ENCODE data around the gene MAST4.

Gene MAST4

DNA sequence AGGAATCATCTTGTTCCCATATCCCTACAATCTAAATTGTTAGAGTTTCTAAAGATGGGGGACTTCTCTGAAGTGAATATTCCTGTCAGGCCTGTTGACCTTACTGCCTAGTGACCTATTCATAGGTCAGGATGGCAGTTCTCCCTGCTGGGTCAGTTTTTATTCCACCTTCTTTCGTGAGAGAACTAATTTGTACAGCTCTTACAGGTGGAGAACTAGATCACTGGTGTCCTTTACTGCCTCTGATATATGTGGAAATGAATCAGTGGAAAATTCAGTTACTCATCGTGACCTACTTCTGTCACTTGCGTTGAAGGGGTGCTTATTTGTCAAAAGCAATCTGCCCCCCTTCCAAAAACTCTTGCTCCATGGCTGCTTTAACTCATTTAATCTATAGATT, 435.5 kb downstream of the MAST4 start:
- Histone ChIP-seq H3K36me3 (ENCODE audit: low read depth) (no peaks in the 10 kb centered on the region), H3K27ac (ENCODE audit: poor library complexity, severe bottlenecking) (no peak overlapping the region), H3K4me1 (ENCODE audit: insufficient read depth, poor library complexity, severe bottlenecking) (peaks cover 12% of the 10 kb centered on the region), H3K9me3 (ENCODE audit: severe bottlenecking) (peaks cover 3% of the 10 kb centered on the region), H3K27me3 (ENCODE audit: insufficient read depth, poor library complexity, severe bottlenecking) (no peaks in the 10 kb centered on the region), H3K4me3 (ENCODE audit: severe bottlenecking) (no peak overlapping the region)
- ATAC-seq (ENCODE audit: low read depth): no peak
- no peak for DNase-seq (ENCODE audit: low spot score)
- TF ChIP-seq, protein P1, sequence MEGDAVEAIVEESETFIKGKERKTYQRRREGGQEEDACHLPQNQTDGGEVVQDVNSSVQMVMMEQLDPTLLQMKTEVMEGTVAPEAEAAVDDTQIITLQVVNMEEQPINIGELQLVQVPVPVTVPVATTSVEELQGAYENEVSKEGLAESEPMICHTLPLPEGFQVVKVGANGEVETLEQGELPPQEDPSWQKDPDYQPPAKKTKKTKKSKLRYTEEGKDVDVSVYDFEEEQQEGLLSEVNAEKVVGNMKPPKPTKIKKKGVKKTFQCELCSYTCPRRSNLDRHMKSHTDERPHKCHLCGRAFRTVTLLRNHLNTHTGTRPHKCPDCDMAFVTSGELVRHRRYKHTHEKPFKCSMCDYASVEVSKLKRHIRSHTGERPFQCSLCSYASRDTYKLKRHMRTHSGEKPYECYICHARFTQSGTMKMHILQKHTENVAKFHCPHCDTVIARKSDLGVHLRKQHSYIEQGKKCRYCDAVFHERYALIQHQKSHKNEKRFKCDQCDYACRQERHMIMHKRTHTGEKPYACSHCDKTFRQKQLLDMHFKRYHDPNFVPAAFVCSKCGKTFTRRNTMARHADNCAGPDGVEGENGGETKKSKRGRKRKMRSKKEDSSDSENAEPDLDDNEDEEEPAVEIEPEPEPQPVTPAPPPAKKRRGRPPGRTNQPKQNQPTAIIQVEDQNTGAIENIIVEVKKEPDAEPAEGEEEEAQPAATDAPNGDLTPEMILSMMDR (IDR thresholded peaks at IDR 0.05; ENCODE audit: poor library complexity, severe bottlenecking): no peak

DNA sequence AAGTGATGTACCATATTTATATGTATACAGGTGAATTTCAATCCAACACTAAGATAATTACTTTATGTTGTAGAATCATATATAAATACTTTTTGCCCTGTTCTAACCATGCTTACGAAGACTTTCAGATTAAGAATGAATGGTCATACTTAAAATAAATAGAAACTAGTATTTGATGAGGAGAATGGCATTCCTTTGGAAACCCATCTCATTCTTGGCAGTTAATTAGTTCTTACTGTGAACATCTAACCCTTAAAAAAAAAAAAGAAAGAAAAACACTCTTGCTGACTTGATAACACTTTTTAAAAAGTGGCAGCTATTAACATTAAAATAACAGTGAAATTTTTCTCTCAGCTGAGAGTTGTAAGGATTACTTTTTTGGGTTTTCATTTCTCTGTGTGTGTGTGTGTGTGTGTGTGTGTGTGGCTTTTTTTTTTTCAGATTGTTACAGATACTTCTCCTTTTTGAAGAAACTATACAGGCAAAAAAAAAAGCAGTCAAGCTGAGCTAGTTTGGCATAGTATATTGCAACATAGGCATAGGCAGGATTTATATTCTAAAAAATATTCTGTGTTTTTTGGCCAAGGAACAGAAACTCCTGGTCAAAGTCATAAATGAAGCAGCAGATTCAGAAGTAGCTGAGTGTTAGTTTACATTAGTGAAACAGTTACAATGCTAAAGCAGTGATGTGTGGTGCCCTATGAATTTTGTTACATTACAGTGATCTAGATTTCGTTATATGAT, 436.9 kb downstream of the MAST4 start:
- H3K27ac ChIP-seq (ENCODE audit: poor library complexity, severe bottlenecking): no peak overlapping the region
- H3K36me3 ChIP-seq (ENCODE audit: low read depth): no peaks in the 10 kb centered on the region
- no peak for DNase-seq (ENCODE audit: low spot score)
- TF ChIP-seq, protein P1 (IDR thresholded peaks at IDR 0.05; ENCODE audit: poor library complexity, severe bottlenecking): no peak
- no peak for ATAC-seq (ENCODE audit: low read depth)
- no peaks in the 10 kb centered on the region for H3K27me3 ChIP-seq (ENCODE audit: insufficient read depth, poor library complexity, severe bottlenecking)
- no peak overlapping the region for H3K4me3 ChIP-seq (ENCODE audit: severe bottlenecking)
- peaks cover 19% of the 10 kb centered on the region for H3K4me1 ChIP-seq (ENCODE audit: insufficient read depth, poor library complexity, severe bottlenecking)
- no peaks in the 10 kb centered on the region for H3K9me3 ChIP-seq (ENCODE audit: severe bottlenecking)

DNA sequence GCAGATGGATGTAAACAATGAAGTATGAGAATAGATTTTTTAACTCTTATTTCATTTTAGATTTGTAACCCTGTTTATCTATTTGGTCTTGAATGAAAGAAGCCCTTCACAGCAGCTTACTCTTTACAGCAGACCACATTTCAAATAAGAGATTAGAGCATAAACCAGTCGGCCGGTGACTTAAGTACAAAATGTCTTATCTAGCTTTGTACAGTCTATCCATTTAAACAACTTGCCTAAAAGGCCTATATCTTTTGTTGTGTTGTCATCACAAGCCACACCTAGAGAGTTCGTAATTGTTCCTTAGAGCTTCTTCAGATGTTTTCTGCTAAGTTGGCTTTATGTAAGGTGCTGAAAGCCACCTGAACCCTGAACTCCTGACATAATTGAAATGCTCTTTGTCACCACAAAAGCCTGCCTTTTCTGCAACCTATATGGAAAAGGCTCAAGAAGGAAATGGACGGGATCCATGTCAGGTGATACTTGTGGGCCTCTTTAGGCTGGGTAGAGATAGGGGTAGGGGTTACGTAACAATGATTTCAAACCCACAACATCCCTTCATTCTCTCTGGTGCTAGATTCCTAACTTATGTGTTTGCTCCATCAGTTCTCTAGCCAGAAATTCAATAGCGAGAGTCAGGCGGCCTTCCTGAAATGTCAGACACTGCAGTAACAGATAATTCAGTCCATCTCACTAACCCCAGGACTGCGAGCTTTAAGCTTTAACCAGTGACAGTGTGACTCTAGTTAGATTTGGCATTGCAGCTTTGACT, 437.9 kb downstream of the MAST4 start:
- TF ChIP-seq, protein P1 (IDR thresholded peaks at IDR 0.05; ENCODE audit: poor library complexity, severe bottlenecking): no peak
- no peak overlapping the region for H3K4me3 ChIP-seq (ENCODE audit: severe bottlenecking)
- H3K27ac ChIP-seq (ENCODE audit: poor library complexity, severe bottlenecking): no peak overlapping the region
- H3K4me1 ChIP-seq (ENCODE audit: insufficient read depth, poor library complexity, severe bottlenecking): peaks cover 29% of the 10 kb centered on the region
- no peaks in the 10 kb centered on the region for H3K27me3 ChIP-seq (ENCODE audit: insufficient read depth, poor library complexity, severe bottlenecking)
- ATAC-seq (ENCODE audit: low read depth): no peak
- no peaks in the 10 kb centered on the region for H3K36me3 ChIP-seq (ENCODE audit: low read depth)
- H3K9me3 ChIP-seq (ENCODE audit: severe bottlenecking): no peaks in the 10 kb centered on the region
- DNase-seq (ENCODE audit: low spot score): no peak

DNA sequence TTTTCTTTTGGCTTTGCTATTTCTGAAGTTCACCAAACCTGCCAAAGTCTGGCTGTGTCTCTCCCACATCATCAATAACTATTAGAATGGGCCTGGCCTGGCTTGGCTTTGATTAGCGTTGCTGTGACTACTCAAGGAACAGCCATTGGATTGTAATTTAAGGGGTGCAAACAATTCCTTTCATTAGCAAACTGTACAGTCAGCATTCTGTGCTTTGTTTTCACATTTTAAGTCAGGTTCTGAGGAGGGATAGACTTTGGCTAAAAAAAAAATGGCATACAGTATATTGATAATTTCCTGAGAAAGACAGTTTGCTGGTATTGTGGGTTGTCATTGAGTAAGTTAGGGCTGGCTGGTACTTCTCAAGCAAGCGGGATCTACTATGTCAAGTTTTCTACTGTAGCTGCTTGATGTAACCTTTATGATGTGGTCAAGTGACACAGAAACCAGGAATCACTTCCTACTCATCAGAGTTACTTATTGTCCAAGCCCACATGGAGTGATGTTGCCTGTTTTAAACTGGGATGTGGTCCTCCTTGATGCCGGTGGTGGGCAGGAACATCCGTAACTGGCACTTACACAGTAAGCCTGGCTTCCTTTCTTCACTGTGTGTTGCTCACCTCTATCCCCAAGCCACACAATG, 439.0 kb downstream of the MAST4 start:
- Histone ChIP-seq H3K4me1 (ENCODE audit: insufficient read depth, poor library complexity, severe bottlenecking) (peaks cover 28% of the 10 kb centered on the region), H3K36me3 (ENCODE audit: low read depth) (no peaks in the 10 kb centered on the region), H3K4me3 (ENCODE audit: severe bottlenecking) (no peak overlapping the region), H3K9me3 (ENCODE audit: severe bottlenecking) (no peaks in the 10 kb centered on the region), H3K27me3 (ENCODE audit: insufficient read depth, poor library complexity, severe bottlenecking) (no peaks in the 10 kb centered on the region), H3K27ac (ENCODE audit: poor library complexity, severe bottlenecking) (no peak overlapping the region)
- TF ChIP-seq, protein P1 (IDR thresholded peaks at IDR 0.05; ENCODE audit: poor library complexity, severe bottlenecking): no peak
- ATAC-seq (ENCODE audit: low read depth) (no peak), DNase-seq (ENCODE audit: low spot score) (no peak)

All from RWPE2 (cell line).